Kidney (tissue), 14 donors: ENCODE data around the gene RGS17. TPM values are rescaled to one million over a fixed set of nuclear protein-coding genes. Genes with fewer than 3 reads are reported as not detected.

Experiments used
- DNase-seq, 5 donors: peaks; one replicate each; pipeline ENCODE4 v3.0.0-alpha.2; 2013 to 2020
- FAIRE-seq: peaks from 2 replicates; lab custom pipeline; 2012; peaks lifted over from hg19 to GRCh38; lab: Jason Lieb, UNC
- H3K27ac ChIP-seq, 2 donors: one replicate each; pipeline ENCODE4 v1.7.0; 2013; ENCODE audit warnings: low read depth in 2 of 2, low read length in 2 of 2, inconsistent platforms in 1 of 2
- H3K27me3 ChIP-seq: one replicate; pipeline ENCODE4 v1.7.1; 2013; ENCODE audit warnings: low read length, inconsistent platforms; ENCODE audit not compliant: control insufficient read depth, insufficient read depth
- H3K36me3 ChIP-seq, 3 donors: one replicate each; pipeline versions ENCODE4 v1.7.0 to v1.7.1; 2013; ENCODE audit warnings: low read length in 3 of 3, control low read depth in 1 of 3, inconsistent platforms in 1 of 3; ENCODE audit not compliant: insufficient read depth in 3 of 3, control insufficient read depth in 2 of 3
- H3K4me1 ChIP-seq, 3 donors: one replicate each; pipeline versions ENCODE4 v1.7.0 to v1.7.1; 2013; ENCODE audit warnings: low read length in 3 of 3, inconsistent platforms in 1 of 3, low read depth in 1 of 3; ENCODE audit not compliant: control insufficient read depth in 2 of 3, insufficient read depth in 2 of 3
- H3K4me3 ChIP-seq, 3 donors: one replicate each; pipeline versions ENCODE4 v1.7.0 to v1.8.1; 2013; ENCODE audit warnings: low read length in 3 of 3, control low read depth in 1 of 3, inconsistent platforms in 1 of 3
- H3K9ac ChIP-seq, 3 donors: one replicate each; pipeline versions ENCODE4 v1.7.0 to v1.7.1; 2013; ENCODE audit warnings: low read length in 3 of 3, control low read depth in 1 of 3, inconsistent platforms in 1 of 3
- H3K9me3 ChIP-seq, 3 donors: one replicate each; pipeline versions ENCODE4 v1.7.0 to v1.7.1; 2013; ENCODE audit warnings: low read length in 3 of 3, control low read depth in 1 of 3, inconsistent platforms in 1 of 3; ENCODE audit not compliant: control insufficient read depth in 2 of 3, insufficient read depth in 1 of 3
- intact Hi-C: fragments of 100-400 bp; cut with DNase I; formaldehyde crosslinking; loops from one replicate; pipeline ENCODE4 v1.11.1; 2022
- polyA plus RNA-seq: library from polyadenylated mRNA; stranded (reverse); fragments of 350-450 nt; fragmentation: Illumina TruSeq; extraction: RNeasy Lipid Tissue Mini Kit (QIAGEN cat#74804); gene quantifications from one replicate; pipeline ENCODE4 v1.2.3, GENCODE V29; 2014; ENCODE audit warnings: low read depth, low replicate concordance; ENCODE audit not compliant: insufficient read depth
- total RNA-seq: library from RNA; stranded (reverse); fragmentation: NEBNext Ultra II Directional; extraction: Animal tissue kit (Norgen Biotek cat#: 25700); gene quantifications from one replicate; pipeline ENCODE4 v1.2.1, GENCODE V29; 2021
- TF ChIP-seq, protein P1 (sequence below): IDR thresholded peaks from 3 replicates; pipeline ENCODE4 v1.5.1; 2012; ENCODE audit warnings: mild to moderate bottlenecking, moderate library complexity, borderline replicate concordance; ENCODE audit not compliant: insufficient read depth; ENCODE audit errors: extremely low read depth
- donor health status: control.
- donor health status: control.
- donor health status: control.
- donor health status: control.
- donor health status: control.
- donor health status: DM: yes; HTN: yes; CAD: no.
- donor health status: Normal renal cell carcinoma (clear cell type).

RGS17 gene
- total and polyA plus RNA-seq, 2 donors from 2014 or later = 0.28 TPM; not detected in 1

GRCh38 chr6:153076431-153076830, 54.7 kb downstream of the RGS17 start:
- intact Hi-C loops = no loop called here
- FAIRE-seq (no peak), DNase-seq (no peak)
- Histone ChIP-seq H3K4me1 (no peaks in the 10 kb centered on the region), H3K27me3 (no peaks in the 10 kb centered on the region), H3K4me3 (no peak overlapping the region), H3K27ac (no peak overlapping the region), H3K36me3 (no peaks in the 10 kb centered on the region), H3K9me3 (no peaks in the 10 kb centered on the region), H3K9ac (no peak overlapping the region)
- TF ChIP-seq, protein P1, sequence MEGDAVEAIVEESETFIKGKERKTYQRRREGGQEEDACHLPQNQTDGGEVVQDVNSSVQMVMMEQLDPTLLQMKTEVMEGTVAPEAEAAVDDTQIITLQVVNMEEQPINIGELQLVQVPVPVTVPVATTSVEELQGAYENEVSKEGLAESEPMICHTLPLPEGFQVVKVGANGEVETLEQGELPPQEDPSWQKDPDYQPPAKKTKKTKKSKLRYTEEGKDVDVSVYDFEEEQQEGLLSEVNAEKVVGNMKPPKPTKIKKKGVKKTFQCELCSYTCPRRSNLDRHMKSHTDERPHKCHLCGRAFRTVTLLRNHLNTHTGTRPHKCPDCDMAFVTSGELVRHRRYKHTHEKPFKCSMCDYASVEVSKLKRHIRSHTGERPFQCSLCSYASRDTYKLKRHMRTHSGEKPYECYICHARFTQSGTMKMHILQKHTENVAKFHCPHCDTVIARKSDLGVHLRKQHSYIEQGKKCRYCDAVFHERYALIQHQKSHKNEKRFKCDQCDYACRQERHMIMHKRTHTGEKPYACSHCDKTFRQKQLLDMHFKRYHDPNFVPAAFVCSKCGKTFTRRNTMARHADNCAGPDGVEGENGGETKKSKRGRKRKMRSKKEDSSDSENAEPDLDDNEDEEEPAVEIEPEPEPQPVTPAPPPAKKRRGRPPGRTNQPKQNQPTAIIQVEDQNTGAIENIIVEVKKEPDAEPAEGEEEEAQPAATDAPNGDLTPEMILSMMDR = no peak

GRCh38 chr6:153074761-153075160, 56.3 kb downstream of the RGS17 start:
- FAIRE-seq = no peak
- no peak overlapping the region for H3K4me3 ChIP-seq
- intact Hi-C loops = no loop called here

DNA sequence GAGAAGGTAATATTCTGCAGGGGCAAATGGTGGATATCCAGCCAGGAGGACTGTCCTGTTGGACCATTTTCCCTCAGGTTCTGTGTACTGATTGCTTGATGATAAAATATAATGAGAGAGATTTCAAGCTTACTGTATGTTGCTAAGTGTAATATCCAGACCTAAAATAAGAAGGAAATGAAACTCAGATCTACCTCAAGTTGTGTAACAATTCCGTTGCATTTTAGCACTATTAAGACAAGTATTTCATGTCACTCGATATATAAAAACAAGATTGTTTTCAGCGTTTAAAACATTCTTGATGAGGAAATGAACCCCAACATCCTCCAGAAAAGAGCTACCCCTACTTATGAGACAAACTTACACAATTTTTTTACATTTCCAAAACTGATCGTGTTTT, 57.2 kb downstream of the RGS17 start:
- H3K4me3 ChIP-seq = no peak overlapping the region
- no peaks in the 10 kb centered on the region for H3K36me3 ChIP-seq
- DNase-seq (no peak), FAIRE-seq (no peak)
- TF ChIP-seq, protein P1 = no peak
- H3K27me3 ChIP-seq = no peaks in the 10 kb centered on the region
- no peak overlapping the region for H3K27ac ChIP-seq
- H3K4me1 ChIP-seq = no peaks in the 10 kb centered on the region
- intact Hi-C loops = no loop called here
- no peaks in the 10 kb centered on the region for H3K9me3 ChIP-seq
- no peak overlapping the region for H3K9ac ChIP-seq

More at GRCh38 chr6:153074761-153075160, 56.3 kb downstream of the RGS17 start:
- no peak overlapping the region for H3K27ac ChIP-seq
- no peaks in the 10 kb centered on the region for H3K4me1 ChIP-seq
- H3K36me3 ChIP-seq = no peaks in the 10 kb centered on the region
- no peak overlapping the region for H3K9ac ChIP-seq
- DNase-seq = no peak
- H3K9me3 ChIP-seq = no peaks in the 10 kb centered on the region
- TF ChIP-seq, protein P1 = no peak
- no peaks in the 10 kb centered on the region for H3K27me3 ChIP-seq

DNA sequence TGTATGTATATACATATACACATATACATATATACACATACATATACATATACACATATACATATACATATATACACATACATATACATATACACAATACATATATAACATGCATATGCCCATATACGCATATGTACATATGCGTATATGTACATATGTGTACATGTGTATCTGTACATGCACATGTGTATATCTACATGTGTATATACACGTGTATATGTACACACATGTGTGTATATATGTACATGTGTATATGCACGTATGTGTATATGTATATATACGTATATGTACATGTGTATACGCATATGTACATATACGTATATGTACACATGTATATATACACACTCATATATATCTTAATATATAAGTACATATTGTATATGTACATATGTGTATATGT, 60.3 kb downstream of the RGS17 start:
- DNase-seq = no peak
- Histone ChIP-seq H3K27ac (no peak overlapping the region), H3K4me3 (no peak overlapping the region), H3K9me3 (no peaks in the 10 kb centered on the region), H3K9ac (no peak overlapping the region), H3K4me1 (no peaks in the 10 kb centered on the region), H3K36me3 (no peaks in the 10 kb centered on the region), H3K27me3 (no peaks in the 10 kb centered on the region)
- intact Hi-C loops = no loop called here
- TF ChIP-seq, protein P1 = no peak
- no peak for FAIRE-seq
